Mesenteric fat pad (tissue), 1 donor: ENCODE measurements around the gene FDXACB1. TPM values are rescaled to one million over a fixed set of nuclear protein-coding genes. Genes with fewer than 3 reads are reported as not detected.
"Not testable (repeated sequence)": the region's sequence is repeated elsewhere in the genome, so short reads cannot be mapped to it uniquely, and the experiment has no call there.

Experiments
- DNase-seq: peaks from one replicate; pipeline ENCODE4 v3.0.0-alpha.2; 2020; ENCODE audit warnings: low spot score
- total RNA-seq: library from RNA; stranded (reverse); fragmentation: NEBNext Ultra II Directional; extraction: Animal tissue kit (Norgen Biotek cat#: 25700); gene quantifications from one replicate; pipeline ENCODE4 v1.2.1, GENCODE V29; 2021
- donor health status: DM: yes; HTN: yes; CAD: no.

Gene FDXACB1
- total RNA-seq, 1 donor from 2014 or later: 2.1 TPM

DNA sequence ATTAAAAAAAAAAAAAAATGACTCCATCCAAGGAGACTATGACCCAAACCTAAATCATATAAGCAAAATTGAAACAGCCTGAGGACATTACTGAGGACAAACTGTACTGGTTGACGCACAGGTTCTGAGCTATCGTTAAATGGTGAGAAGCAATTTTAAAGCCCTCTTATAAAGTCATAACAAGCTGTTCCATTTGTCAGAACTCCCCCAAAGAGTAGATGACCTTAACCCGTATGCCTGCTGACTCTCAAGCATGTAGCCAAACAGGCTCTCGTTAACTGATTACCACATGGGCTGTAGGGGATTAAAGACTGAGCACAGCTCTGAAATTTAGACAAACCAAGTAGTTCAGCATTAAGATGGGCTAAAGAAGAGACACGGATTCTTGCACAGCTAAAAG is 30.4 kb upstream of the FDXACB1 start:
- DNase-seq: no peak

DNA sequence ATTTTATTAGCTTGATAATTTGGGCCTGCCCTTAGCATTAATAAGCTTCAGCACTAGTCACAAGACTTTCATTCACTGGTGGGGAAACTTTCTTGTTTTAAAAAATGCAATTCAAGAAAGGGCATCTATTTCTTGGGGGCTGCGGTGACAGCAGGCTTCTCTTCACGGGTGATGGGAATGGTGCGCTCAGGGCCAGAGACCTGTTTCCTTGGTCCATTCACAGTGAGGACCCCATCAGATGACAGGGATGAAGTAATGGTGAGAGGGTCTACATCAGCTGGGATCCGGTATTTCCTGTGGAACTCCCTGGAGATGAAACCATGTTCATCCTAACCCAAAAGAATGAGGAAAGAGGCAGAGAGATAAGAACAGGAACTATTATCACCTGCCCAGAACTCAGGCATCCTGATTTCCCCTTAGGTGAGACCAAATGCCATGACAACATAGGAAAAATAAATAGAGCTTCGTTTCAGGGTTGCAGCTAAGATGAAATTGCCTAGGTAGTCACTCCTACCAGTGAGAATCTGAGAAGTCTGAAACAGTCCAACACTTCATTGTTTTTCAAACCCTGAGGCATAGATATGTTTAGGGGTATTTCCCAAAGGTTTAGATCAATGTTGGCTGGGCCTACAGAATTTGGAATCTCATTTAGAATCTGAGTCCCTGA is 29.8 kb upstream of the FDXACB1 start:
- DNase-seq: no peak

GRCh38 chr11:111906680-111907079 is 27.7 kb upstream of the FDXACB1 start:
- no peak for DNase-seq

GRCh38 chr11:111905411-111905810 is 26.4 kb upstream of the FDXACB1 start:
- DNase-seq: no peak

GRCh38 chr11:111886844-111887243 is 7.9 kb upstream of the FDXACB1 start:
- no peak for DNase-seq

GRCh38 chr11:111886032-111886431 is 7.1 kb upstream of the FDXACB1 start:
- DNase-seq: no peak

- DNase-seq: not testable (repeated sequence)
These were observed 6.1 kb upstream of the FDXACB1 start for GRCh38 chr11:111885053-111885452.

DNA sequence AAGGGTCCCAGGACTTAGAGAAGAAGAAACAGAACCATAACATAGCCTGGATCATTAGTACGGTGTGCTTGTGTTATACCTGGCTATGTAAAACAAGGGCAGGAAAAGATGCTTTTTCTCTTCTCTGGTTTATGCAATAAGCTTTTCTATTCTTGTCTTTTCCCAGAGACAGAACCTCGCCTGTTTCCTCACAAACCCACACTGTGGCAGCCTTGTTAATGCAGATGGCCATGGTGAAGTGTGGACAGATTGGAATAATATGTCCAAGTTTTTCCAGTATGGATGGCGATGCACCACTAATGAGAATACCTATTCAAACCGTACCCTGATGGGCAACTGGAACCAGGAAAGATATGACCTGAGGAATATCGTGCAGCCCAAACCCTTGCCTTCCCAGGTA is 3.2 kb upstream of the FDXACB1 start:
- no peak for DNase-seq

DNA sequence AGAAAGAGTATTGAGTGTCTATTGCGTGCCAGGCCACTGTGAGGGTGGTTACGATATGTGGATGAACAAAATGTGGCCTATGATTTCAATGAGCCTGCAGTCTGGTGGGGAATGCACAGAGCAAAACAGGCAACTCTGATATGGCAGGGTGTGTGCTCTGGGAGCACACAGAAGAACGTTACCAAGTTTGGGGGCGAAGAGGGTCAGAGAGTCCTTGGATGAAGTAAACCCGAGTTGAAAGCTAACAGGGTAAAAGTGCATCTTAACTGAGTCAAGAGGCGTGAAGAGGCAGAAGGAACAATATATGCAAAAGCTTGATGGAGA is 634 bp upstream of the FDXACB1 start:
- no peak for DNase-seq

- DNase-seq: no peak
These were observed 548 bp downstream of the FDXACB1 start for GRCh38 chr11:111878385-111878848.

- no peak for DNase-seq
These were observed 7.2 kb downstream of the FDXACB1 start for GRCh38 chr11:111871693-111872161.

DNA sequence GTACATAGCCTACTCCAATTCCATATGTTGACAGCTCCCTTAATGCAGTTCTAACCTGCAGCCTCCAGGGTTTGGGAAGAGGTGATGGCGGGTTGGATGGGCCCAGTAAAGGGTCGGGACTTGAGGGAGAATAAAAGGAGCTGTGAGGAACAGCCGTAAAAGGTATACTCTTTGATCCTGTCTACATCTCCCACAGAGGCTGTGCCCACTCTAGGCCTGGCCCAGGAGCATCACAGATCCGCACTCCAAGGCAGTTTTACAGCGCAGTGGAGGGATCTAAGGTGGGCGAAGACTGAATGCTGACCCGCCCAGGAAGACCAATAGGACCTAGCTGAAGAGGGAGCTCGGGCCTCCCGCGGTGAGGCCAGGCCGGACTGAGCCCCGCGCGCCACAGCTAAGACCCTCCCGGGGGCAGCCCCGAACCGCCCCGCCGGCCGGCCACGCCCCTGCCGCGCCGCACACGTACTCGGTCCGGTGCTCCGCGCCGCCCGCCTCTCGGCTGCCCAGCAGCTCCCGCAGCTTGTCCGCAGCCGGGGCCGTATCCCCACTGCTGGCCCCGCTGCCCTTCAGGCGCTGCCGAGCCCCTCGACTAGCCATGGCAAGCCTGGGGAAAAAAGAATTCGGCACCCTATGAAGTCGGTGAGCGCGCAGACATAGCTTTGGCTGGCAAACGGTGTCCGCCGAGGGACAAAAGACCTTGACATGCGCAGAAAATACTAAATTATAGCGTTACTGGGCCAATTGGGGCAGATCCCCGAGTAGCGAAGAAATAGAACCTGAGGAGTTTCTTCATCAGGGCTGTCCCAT is 7.9 kb downstream of the FDXACB1 start, which contains the start of gene ALG9:
Gene ALG9 (minus strand): TSS at position 696 of the 807 bp plus-strand sequence. CDS start 99 bp downstream, at position 597.
- DNase-seq: no peak

DNA sequence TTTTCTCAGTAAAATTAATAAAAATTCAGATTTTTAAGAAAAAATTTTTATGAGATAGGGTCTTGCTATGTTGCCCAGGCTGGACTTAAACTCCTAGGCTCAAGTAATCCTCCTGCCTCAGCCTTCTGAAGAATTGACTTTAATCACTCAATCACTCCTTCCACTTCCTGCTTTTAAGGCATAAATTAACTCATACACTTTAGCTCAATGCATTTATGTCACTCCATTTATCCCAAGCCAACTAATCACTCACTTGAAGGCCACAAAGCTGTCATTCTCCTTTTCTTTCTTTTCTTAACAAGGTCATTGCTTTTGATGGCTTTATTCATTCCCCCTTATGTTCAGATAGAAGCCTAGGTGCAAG is 8.5 kb downstream of the FDXACB1 start:
- DNase-seq: no peak

DNA sequence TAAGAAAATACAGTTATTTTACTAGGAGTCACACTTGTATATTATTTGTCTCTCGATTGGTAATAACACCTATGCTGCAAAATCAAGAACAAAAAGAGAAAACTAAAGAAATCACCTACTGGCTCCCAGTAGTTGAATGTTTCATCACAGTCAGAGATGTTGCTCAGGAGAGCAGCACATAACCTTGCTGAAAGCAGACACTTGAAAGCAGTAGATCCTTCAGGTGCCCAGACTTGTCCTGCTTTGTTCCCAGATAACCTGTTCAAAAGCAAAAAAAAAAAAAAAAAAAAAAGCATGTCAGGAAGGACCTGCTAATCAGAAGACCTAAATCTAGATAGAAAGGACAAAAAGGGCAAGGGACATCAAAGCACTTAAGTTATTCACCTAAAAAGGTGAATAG is 8.9 kb downstream of the FDXACB1 start:
- no peak for DNase-seq

GRCh38 chr11:111860257-111860656 is 18.7 kb downstream of the FDXACB1 start:
- DNase-seq: no peak

DNA sequence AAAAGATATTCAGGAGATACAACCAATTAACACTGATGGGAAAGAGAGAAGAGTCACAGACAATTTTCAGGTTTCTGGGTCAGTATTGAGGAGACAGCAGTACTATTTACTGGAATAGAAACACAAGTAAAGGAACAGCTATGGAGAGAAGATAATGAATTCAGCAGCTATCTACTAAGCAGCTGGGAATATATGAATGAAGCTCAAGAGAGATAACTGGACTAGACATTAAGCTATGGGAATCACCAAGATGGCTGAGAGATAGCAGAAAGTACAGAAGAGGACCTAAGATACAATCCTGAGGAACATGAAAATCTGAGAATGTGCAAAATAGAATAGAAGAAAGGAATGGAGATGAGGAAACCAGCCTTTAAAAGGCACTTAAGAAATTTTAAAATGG is 23.5 kb downstream of the FDXACB1 start:
- no peak for DNase-seq

GRCh38 chr11:111852103-111852502 is 26.9 kb downstream of the FDXACB1 start:
- DNase-seq: no peak

GRCh38 chr11:111851636-111852035 is 27.3 kb downstream of the FDXACB1 start:
- no peak for DNase-seq

DNA sequence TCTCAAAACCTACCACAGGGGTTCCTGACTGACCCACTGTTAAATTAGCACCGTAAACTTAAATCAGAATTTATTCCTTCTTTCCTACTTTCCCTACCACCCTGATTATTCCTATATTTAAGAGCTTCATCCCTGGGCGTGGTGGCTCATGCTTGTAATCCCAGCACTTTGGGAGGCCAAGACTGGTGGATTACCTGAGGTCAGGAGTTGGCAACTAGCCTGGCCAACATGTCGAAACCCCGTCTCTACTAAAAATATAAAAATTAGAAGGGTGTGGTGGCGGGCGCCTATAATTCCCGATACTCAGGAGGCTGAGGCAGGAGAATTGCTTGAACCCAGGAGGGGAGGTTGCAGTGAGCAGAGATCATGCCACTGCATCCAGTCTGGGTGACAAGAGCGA is 27.9 kb downstream of the FDXACB1 start:
- no peak for DNase-seq

GRCh38 chr11:111849631-111850030 is 29.3 kb downstream of the FDXACB1 start:
- DNase-seq: no peak

DNA sequence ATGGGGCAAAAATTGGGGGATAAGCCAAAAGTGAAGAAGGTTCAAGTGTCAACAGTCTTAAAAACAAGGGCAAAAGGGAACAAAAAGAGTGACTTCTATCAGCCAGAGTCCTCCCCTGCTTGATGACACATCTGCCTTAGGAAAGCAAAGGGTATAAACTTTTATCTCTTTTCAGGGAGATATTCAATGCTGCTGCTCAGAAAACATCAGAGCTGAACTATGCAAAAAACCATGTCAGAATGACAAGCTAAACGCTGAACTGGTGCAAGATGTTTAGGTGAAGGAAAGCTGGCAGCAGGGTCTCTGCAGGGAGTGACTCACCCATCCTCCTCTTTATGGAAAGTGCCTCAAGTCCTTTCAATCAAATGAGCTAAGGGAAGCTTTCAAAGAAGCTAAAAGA is 32.3 kb downstream of the FDXACB1 start:
- no peak for DNase-seq

DNA sequence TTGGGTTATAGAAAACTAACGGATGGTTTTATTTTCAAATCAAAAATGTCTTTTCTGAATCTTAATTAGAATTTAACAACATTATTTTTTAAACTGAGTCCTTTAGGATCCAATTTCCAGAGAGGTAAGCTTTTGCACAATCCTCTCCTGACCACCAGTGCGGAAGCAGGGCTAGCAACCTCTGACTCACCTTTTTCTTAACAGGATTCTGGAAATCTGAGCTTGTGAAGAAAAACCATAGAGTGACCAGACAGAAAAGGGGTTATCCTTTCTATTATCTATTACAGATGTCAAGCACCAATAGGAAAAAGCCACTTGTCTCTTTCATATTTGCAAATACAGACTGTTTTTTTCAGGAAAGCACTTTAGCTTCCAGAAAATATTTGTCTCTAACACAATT is 32.9 kb downstream of the FDXACB1 start:
- DNase-seq: no peak
